B cell (primary cell): ENCODE results near the gene ATP1B4. TPM values are rescaled to one million over a fixed set of nuclear protein-coding genes. Genes with fewer than 3 reads are reported as not detected.

Source experiments
- ATAC-seq: fragments of 200-7000 bp; cut with Tn5 transposase; one replicate; pipeline ENCODE4 v1.10.0; 2021; ENCODE audit warnings: low read depth, mild to moderate bottlenecking, moderate number of reproducible peaks, moderate library complexity
- CTCF ChIA-PET: fragments of 350-600 bp; sonication (Branson Sonifier 250); formaldehyde crosslinking; loops from one replicate; lab custom pipeline; 2021; ENCODE audit warnings: antibody characterized with exemption, inconsistent platforms; lab: Charles Lee
- POLR2A ChIA-PET: fragments of 350-600 bp; sonication (Branson Sonifier 250); formaldehyde crosslinking; loops from one replicate; lab custom pipeline; 2021; ENCODE audit warnings: antibody characterized with exemption; lab: Charles Lee
- DNase-seq: peaks from one replicate; pipeline ENCODE4 v3.0.0; 2013
- H2AFZ ChIP-seq: 2 replicates; pipeline ENCODE4 v1.6.1; 2012; ENCODE audit warnings: mild to moderate bottlenecking, low read depth, low read length; ENCODE audit not compliant: insufficient read depth, poor library complexity, severe bottlenecking
- H3K27ac ChIP-seq, 2 donors: 1 replicate in 1 of 2; 2 replicates in 1 of 2; pipeline ENCODE4 v1.5.1; 2012 to 2013; ENCODE audit warnings: low read length in 2 of 2, mild to moderate bottlenecking in 2 of 2, moderate library complexity in 1 of 2
- H3K27me3 ChIP-seq, 4 experiments: fragments of 200-600 bp in 1 of 4; sonication (generic) in 1 of 4; replicated peaks in 1 of 4; 1 replicate in 2 of 4; 2 replicates in 2 of 4; pipeline versions ENCODE4 v1.6.1 to v1.7.0; 2013 to 2016; ENCODE audit warnings: low read length in 3 of 4, mild to moderate bottlenecking in 2 of 4, mixed read lengths in 1 of 4, moderate library complexity in 1 of 4; ENCODE audit not compliant: insufficient read depth in 4 of 4, control insufficient read depth in 3 of 4; ENCODE audit errors: control extremely low read depth in 1 of 4
- H3K36me3 ChIP-seq, 2 experiments: replicated peaks in 1 of 2; 1 replicate in 1 of 2; 2 replicates in 1 of 2; pipeline versions ENCODE4 v1.6.1 to v1.7.1; 2013; ENCODE audit warnings: low read length in 1 of 2; ENCODE audit not compliant: insufficient read depth in 2 of 2, control insufficient read depth in 1 of 2; ENCODE audit errors: control extremely low read depth in 1 of 2, extremely low read depth in 1 of 2
- H3K4me1 ChIP-seq, 2 donors: fragments of 200-600 bp in 1 of 2; sonication (generic) in 1 of 2; 1 replicate in 1 of 2; 2 replicates in 1 of 2; pipeline versions ENCODE4 v1.5.1 to v1.6.1; 2013 to 2017; ENCODE audit warnings: low read length in 2 of 2; ENCODE audit not compliant: control insufficient read depth in 2 of 2, insufficient read depth in 2 of 2
- H3K4me2 ChIP-seq: replicated peaks from 2 replicates; pipeline ENCODE3; 2012; ENCODE audit warnings: mild to moderate bottlenecking, low read depth, low read length; ENCODE audit not compliant: poor library complexity, severe bottlenecking
- H3K4me3 ChIP-seq, 5 experiments: fragments of 200-600 bp in 1 of 5; sonication (generic) in 1 of 5; 1 replicate in 3 of 5; 2 replicates in 2 of 5; pipeline versions ENCODE4 v1.5.1 to v1.7.0; 2011 to 2016; ENCODE audit warnings: low read length in 4 of 5, mild to moderate bottlenecking in 4 of 5, low read depth in 2 of 5, control low read depth in 1 of 5, moderate library complexity in 1 of 5; ENCODE audit not compliant: insufficient read depth in 1 of 5; ENCODE audit errors: control extremely low read depth in 1 of 5, extremely low read depth in 1 of 5
- H3K79me2 ChIP-seq: fragments of 200-600 bp; sonication (generic); one replicate; pipeline ENCODE4 v1.6.0; 2016; ENCODE audit warnings: low read length; ENCODE audit not compliant: control insufficient read depth, insufficient read depth
- H3K9ac ChIP-seq: fragments of 200-600 bp; sonication (generic); 2 replicates; pipeline ENCODE4 v1.6.1; 2017; ENCODE audit warnings: mild to moderate bottlenecking, low read length, moderate library complexity
- H3K9me3 ChIP-seq, 3 donors: one replicate each; pipeline versions ENCODE4 v1.6.1 to v1.7.1; 2013; ENCODE audit warnings: low read length in 2 of 3; ENCODE audit not compliant: control insufficient read depth in 2 of 3, insufficient read depth in 1 of 3; ENCODE audit errors: control extremely low read depth in 1 of 3
- H4K20me1 ChIP-seq: 2 replicates; pipeline ENCODE4 v1.6.0; 2012; ENCODE audit warnings: mild to moderate bottlenecking, low read length; ENCODE audit not compliant: insufficient read depth, control insufficient read depth, poor library complexity, severe bottlenecking
- H3K27ac Mint-ChIP-seq: one replicate; pipeline ENCODE4 v1.8.0; 2021; ENCODE audit warnings: mixed read lengths
- H3K27me3 Mint-ChIP-seq: one replicate; pipeline ENCODE4 v1.8.0; 2021; ENCODE audit warnings: mixed read lengths
- H3K4me1 Mint-ChIP-seq: one replicate; pipeline ENCODE4 v1.8.0; 2021; ENCODE audit warnings: mixed read lengths
- H3K4me3 Mint-ChIP-seq: one replicate; pipeline ENCODE4 v1.8.0; 2021; ENCODE audit warnings: mixed read lengths
- H3K9me3 Mint-ChIP-seq: one replicate; pipeline ENCODE4 v1.8.0; 2022; ENCODE audit warnings: mixed read lengths; ENCODE audit not compliant: insufficient read depth
- CTCF ChIP-seq: fragments of 200-600 bp; IDR thresholded peaks from one replicate; pipeline ENCODE4 v1.8.0; 2022; ENCODE audit warnings: antibody characterized with exemption, mild to moderate bottlenecking
- EZH2 ChIP-seq: IDR thresholded peaks from 2 replicates; pipeline ENCODE4 v1.6.1; 2012; ENCODE audit warnings: borderline replicate concordance, low read depth, mild to moderate bottlenecking, moderate library complexity, low read length; ENCODE audit not compliant: insufficient read depth, poor library complexity, severe bottlenecking
- WGBS: methylation state at CpG from one replicate; pipeline ENCODE4 v1.1.5; 2013; ENCODE audit warnings: missing lambda C conversion rate; ENCODE audit not compliant: insufficient coverage; 5-methylcytosine and 5-hydroxymethylcytosine counted together
- intact Hi-C: fragments of 100-400 bp; cut with micrococcal nuclease; formaldehyde crosslinking; loops from one replicate; pipeline ENCODE4 v1.10.0; 2022
- polyA plus RNA-seq: library from polyadenylated mRNA; depleted of rRNA; stranded (reverse); fragments of >200 nt; gene quantifications from 2 replicates; pipeline ENCODE4 v1.2.3, GENCODE V29; 2012
- total RNA-seq, 2 donors: library from RNA; stranded (reverse); fragments of 120-200 nt in 1 of 2; gene quantifications; 1 replicate in 1 of 2; 2 replicates in 1 of 2; pipeline versions ENCODE4 v1.2.3 to v1.2.4, GENCODE V29; 2013 to 2022

The ATP1B4 gene
- total and polyA plus RNA-seq, 2 donors (not counting 1 experiment from before 2014, with no cell fraction given) = not detected

- no peaks in the 10 kb centered on the region for H3K9me3 Mint-ChIP-seq
- no peak overlapping the region for H3K4me3 Mint-ChIP-seq
Observed at GRCh38 chrX:120350450-120351138, 11.3 kb upstream of the ATP1B4 start.

More at GRCh38 chrX:120350450-120351138, 11.3 kb upstream of the ATP1B4 start:
- intact Hi-C loops = no loop called here
- Histone ChIP-seq H3K36me3 (no peaks in the 10 kb centered on the region), H3K9ac (no peak overlapping the region), H3K27me3 (no peaks in the 10 kb centered on the region), H3K4me3 (no peak overlapping the region), H4K20me1 (no peaks in the 10 kb centered on the region), H3K79me2 (no peaks in the 10 kb centered on the region), H3K4me1 (no peaks in the 10 kb centered on the region), H2AFZ (no peak overlapping the region), H3K9me3 (no peaks in the 10 kb centered on the region), H3K4me2 (no peak overlapping the region), H3K27ac (no peak overlapping the region)
- H3K4me1 Mint-ChIP-seq = no peaks in the 10 kb centered on the region
- ChIA-PET CTCF (no interaction called here), POLR2A (no interaction called here)
- H3K27ac Mint-ChIP-seq = no peak overlapping the region
- no CpG with 5 or more reads among the region's 4 CpGs for WGBS
- DNase-seq (no peak), ATAC-seq (no peak)
- H3K27me3 Mint-ChIP-seq = peaks cover 2% of the 10 kb centered on the region
- no peak for TF ChIP-seq CTCF
- TF ChIP-seq EZH2 = no peak
